NCI-H2227 treated with DMSO at 0.1 percent for 48 hours (cell line): ENCODE data around the gene UGDH.
"Not testable (repeated sequence)": the region's sequence is repeated elsewhere in the genome, so short reads cannot be mapped to it uniquely, and the experiment has no call there.

ENCODE experiments used
- DNase-seq: peaks from one replicate; lab custom pipeline; 2025; lab: John Stamatoyannopoulos, UW

Gene UGDH

DNA sequence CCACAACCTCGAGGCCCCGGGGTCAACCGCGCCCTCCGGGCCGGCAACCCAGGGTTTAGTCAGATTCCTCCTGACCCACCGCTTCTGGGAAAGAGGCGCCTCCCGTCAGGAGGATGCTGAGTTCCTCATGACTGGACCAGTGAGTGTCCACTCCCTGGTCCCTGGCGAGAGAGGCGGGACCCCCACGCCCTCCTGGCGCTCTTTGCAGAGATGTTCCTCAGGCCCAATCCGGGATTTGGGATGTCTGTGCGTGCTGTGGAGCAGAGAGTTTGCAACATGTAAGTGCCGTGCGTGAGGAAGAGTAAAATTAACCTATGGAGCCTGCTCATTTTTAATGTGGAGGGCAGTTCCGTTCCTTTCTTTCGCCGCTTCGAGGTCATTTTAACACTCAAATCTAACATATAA, 824 bp upstream of the UGDH start:
- DNase-seq: no peak

DNA sequence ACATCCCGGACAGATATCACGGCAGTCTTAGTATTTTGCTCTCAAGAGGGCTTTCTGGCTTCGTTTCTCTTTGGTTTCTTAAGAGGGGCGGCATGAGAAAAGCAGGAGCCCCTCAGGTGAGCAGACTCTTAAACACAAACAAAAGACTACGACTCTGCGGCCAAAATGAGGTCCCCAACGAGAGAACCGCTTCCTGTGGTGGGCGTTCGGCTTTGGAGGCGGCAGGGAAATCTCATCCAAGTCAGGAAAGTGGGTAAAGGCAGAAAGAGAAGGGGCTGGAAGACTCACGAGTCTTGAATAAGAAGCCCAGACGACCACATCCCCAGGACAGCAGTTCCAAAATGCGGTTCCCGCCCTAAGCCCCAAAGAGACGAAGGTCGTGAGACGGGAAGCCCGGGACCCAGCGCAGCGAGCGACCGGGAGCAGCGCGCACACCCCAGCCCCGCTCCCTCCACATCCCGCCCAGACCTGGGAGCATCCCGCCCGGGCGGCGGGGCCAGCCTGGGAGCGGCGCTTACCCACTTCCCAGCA, 409 bp downstream of the UGDH start:
- no peak for DNase-seq

DNA sequence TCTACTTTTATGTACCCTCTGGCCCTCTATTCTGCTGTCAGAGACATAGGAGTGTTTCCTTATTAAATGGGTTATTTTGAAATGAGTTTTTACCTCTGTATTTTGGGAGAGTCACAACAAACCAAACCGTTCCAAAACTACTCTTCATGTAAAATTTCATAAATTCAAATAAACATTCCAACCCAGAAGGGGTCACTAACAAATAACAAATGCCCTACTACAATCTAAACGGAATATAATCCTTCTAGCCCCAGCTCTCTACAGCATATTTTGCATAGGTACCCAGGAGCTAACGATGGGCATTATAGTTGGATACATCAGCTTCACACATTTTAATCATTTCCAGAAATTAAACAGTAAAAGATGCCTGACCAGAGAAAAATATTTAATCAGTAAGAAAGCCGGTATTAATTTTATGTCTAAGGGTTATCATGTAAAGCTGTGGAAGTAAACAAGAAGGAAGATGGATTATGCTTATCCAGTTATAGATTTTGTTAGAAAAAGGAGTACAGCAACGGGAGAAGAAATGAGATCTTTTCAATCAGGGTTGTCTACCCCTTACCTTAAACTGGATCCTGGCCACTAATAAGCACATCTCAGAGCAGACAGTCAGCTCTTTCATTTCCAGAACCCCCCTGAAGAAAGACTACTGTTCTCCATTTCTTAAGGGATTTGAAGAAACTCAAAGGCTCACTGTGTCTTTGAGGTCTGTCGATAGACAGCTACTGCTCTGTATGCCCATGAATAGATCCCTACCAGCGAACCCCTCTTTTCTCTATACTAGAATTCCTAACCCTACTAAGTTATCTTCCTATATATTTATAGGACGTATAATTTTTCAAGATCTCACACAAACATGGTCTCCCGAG, 1.2 kb downstream of the UGDH start:
- no peak for DNase-seq

- no peak for DNase-seq
Measured at GRCh38 chr4:39524161-39524957, 2.9 kb downstream of the UGDH start.

DNA sequence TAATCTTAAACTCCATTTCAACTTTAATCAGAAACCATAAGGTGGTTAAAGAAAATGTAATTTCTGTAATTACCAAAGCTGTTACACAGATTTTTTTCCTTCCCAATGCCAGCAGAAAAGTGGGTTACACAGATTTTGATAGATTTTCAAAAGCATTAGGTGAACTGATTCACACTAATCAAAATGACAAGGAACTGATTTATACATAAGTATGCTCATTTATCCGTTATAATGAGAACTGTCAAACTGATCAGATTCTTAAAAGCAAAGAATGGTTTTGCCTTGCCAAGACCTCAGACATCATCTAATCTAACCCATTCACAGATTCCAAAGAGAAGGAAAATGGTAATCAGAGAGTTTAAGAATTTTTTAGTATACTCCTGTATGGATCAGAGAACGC, 5.2 kb downstream of the UGDH start:
- no peak for DNase-seq

GRCh38 chr4:39521253-39521919, 5.9 kb downstream of the UGDH start:
- DNase-seq: no peak

- DNase-seq: no peak
Measured at GRCh38 chr4:39518484-39518883, 8.8 kb downstream of the UGDH start.

GRCh38 chr4:39516407-39516966, 10.8 kb downstream of the UGDH start:
- no peak for DNase-seq

GRCh38 chr4:39515669-39516401, 11.4 kb downstream of the UGDH start:
- DNase-seq: not testable (repeated sequence)

- DNase-seq: no peak
Measured at GRCh38 chr4:39514888-39515401, 12.3 kb downstream of the UGDH start.

DNA sequence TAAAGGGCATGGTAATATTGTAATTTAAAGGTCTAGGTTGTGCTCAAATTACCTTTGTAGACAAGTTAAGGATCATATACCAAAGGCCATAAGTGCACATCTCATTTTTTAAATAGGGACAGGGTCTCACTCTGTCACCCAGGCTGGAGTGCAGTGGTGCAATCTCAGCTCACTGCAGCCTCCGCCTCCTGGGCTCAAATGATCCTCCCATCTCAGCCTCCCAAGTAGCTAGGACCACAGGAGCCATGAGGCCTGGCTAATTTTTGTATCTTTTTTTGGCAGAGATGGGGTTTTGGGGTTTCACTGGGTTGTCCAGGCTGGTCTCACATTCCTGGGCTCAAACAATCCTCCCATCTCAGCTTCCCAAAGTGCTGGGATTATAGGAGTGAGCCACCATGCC, 13.0 kb downstream of the UGDH start:
- not testable (repeated sequence) for DNase-seq

DNA sequence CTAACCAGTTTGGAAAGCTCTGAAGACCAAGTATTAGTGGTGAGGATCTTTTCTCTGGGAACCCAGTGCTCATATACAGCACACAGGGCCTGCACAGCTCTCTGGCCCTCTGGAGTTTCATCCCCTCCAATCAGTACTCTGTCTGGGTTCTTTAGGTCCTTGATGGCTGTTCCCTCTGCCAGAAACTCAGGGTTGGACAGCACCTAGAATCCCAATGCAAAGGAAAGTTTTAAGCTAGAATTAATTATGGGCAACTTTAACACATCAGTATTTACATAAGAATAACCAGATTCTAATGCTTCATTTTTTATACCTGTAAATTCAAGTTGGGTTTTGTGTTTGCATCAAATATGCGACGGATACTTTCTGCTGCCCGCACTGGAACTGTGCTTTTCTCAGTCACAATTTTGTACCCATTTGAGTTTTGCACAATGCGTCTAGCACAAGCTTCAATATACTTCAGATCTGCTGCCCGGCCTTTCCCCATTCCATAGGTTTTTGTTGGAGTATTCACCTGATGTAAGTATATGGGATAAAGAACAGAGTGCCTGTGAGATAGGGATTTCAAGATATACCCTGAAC, 16.8 kb downstream of the UGDH start:
- no peak for DNase-seq

GRCh38 chr4:39505581-39505980, 21.7 kb downstream of the UGDH start:
- no peak for DNase-seq

GRCh38 chr4:39504538-39504937, 22.7 kb downstream of the UGDH start:
- no peak for DNase-seq

DNA sequence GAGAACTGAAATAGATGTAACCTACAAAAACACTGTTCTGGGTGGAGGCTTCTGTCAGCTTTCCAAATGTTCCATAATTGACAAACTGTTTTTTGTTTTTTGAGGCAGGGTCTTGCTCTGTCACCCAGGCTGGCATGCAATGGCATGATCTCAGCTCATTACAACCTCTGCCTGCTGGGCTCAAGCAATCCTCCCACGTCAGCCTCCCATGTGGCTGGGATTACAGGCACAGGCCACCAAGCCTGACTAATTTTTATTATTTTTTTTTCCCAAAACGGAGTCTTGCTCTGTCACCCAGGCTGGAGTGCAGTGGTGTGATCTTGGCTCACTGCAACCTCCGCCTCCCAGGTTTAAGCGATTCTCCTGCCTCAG, 24.6 kb downstream of the UGDH start:
- not testable (repeated sequence) for DNase-seq

- no peak for DNase-seq
Measured at GRCh38 chr4:39502019-39502663, 25.1 kb downstream of the UGDH start.

- no peak for DNase-seq
Measured at GRCh38 chr4:39498727-39499020, 28.6 kb downstream of the UGDH start.

GRCh38 chr4:39497909-39498726, 29.1 kb downstream of the UGDH start:
- no peak for DNase-seq

DNA sequence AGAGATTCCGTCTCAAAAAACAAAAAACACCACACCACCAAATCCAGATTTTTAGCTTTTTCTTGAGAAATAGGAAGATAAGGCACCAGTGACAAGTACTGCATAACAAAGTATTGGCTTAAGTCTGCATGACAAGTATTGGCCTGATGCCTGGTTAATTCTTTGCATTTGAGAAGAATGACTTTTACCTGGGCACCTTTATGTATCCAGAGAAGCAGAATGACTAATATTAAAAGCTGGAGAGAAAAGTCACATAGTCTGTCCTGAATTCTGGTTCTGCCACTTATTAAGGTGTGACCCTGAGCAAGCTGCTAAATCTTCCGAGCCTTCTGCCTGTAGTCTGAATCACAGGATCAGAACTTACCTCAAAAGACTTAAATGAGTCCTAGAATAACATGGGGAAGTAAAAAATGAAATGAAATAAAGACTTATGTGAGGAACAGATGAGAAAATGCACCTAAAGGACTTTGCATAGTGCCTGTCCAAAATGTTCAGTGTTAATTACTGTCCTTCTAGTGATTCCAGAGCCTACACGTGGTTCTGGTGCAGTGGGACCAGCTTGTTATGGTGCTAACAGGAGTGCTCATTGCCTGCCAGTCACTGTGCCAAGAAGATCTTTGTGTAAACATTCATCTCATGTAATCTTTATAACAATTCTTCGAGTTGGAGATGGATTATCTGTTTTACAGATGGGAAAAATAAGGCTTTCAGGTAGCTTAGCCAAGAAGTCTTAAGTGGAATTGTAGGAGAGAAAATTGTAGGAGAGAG, 31.6 kb downstream of the UGDH start:
- no peak for DNase-seq
